Endothelial cell of umbilical vein (primary cell): ENCODE results near the gene CA14.
"Not testable (repeated sequence)": the region's sequence is repeated elsewhere in the genome, so short reads cannot be mapped to it uniquely, and the experiment has no call there.

Experiments used
- EZH2 ChIP-seq: IDR thresholded peaks from 2 replicates; pipeline ENCODE4 v1.6.1; 2012; ENCODE audit warnings: borderline replicate concordance, low read depth, mild to moderate bottlenecking, moderate library complexity, low read length, inconsistent platforms; ENCODE audit not compliant: severe bottlenecking
- JUN ChIP-seq: IDR thresholded peaks from 2 replicates; pipeline ENCODE4 v1.6.1; 2011; ENCODE audit warnings: borderline replicate concordance, low read depth; ENCODE audit not compliant: insufficient read length, insufficient read depth
- MAX ChIP-seq: IDR thresholded peaks from 2 replicates; pipeline ENCODE4 v1.6.1; 2011; ENCODE audit not compliant: insufficient read depth, insufficient read length
- MYC ChIP-seq: IDR thresholded peaks from one replicate; pipeline ENCODE4 v1.6.1; 2011; ENCODE audit warnings: mild to moderate bottlenecking, low read depth, low read length
- POLR2A ChIP-seq: IDR thresholded peaks from 2 replicates; pipeline ENCODE4 v1.6.1; 2012; ENCODE audit warnings: low read depth, mild to moderate bottlenecking, control low read depth, low read length
- POLR2AphosphoS5 ChIP-seq: IDR thresholded peaks from 2 replicates; pipeline ENCODE4 v1.6.1; 2012; ENCODE audit warnings: low read depth, mild to moderate bottlenecking, control low read depth, low read length, moderate library complexity; ENCODE audit not compliant: insufficient read depth
- TF ChIP-seq, protein P1 (sequence below), 2 donors: IDR thresholded peaks; 1 replicate in 1 of 2; 2 replicates in 1 of 2; pipeline ENCODE4 v1.5.1; 2011; ENCODE audit warnings: low read length in 2 of 2, mild to moderate bottlenecking in 2 of 2, moderate library complexity in 2 of 2, control low read depth in 1 of 2, inconsistent platforms in 1 of 2, low read depth in 1 of 2; ENCODE audit not compliant: insufficient read depth in 1 of 2; ENCODE audit errors: extremely low read depth in 1 of 2

DNA sequence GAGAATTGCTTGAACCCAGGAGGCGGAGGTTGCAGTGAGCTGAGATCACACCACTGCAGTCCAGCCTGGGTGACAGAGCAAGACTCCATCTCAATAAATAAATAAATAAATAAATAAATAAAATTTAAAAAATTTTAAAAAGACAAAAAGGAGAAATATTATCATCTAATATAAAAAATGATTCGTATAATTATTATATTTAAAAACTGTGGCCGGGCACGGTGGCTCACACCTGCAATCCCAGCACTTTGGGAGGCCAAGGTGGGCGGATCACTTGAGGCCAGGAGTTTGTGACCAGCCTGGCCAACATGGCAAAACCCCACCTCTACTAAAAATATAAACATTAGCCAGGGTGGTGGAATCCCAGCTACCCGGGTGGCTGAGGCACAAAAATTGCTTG lies 49.1 kb upstream of the CA14 start:
- not testable (repeated sequence) for TF ChIP-seq EZH2, POLR2AphosphoS5, MAX, POLR2A, JUN, MYC
- TF ChIP-seq, protein P1, sequence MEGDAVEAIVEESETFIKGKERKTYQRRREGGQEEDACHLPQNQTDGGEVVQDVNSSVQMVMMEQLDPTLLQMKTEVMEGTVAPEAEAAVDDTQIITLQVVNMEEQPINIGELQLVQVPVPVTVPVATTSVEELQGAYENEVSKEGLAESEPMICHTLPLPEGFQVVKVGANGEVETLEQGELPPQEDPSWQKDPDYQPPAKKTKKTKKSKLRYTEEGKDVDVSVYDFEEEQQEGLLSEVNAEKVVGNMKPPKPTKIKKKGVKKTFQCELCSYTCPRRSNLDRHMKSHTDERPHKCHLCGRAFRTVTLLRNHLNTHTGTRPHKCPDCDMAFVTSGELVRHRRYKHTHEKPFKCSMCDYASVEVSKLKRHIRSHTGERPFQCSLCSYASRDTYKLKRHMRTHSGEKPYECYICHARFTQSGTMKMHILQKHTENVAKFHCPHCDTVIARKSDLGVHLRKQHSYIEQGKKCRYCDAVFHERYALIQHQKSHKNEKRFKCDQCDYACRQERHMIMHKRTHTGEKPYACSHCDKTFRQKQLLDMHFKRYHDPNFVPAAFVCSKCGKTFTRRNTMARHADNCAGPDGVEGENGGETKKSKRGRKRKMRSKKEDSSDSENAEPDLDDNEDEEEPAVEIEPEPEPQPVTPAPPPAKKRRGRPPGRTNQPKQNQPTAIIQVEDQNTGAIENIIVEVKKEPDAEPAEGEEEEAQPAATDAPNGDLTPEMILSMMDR (IDR thresholded peaks at IDR 0.05; ENCODE audit: extremely low read depth in 1 of 2, insufficient read depth in 1 of 2, low read depth in 1 of 2, low read length in 2 of 2), result not testable (repeated sequence)
